ENCODE measurements around the gene SZT2.

GRCh38 chr1:43392702-43393101 is 3.0 kb downstream of the SZT2 start:
- TF ChIP-seq POLR2A (IDR thresholded peaks at IDR 0.05): no peak
- no peak for TF ChIP-seq CTCF (IDR thresholded peaks at IDR 0.05)

Data from breast epithelium (tissue), 3 donors.